Activated CD8-positive, alpha-beta memory T cell treated with anti-CD3 and anti-CD28 coated beads, Interleukin-2, amount 50 U/mL, for 48 hours (primary cell): ENCODE measurements around the gene CCDC85C.

ENCODE experiments used
- DNase-seq: peaks from one replicate; pipeline ENCODE4 v3.0.0-alpha.2; 2020

The CCDC85C gene

GRCh38 chr14:99467336-99468078, 136.5 kb downstream of the CCDC85C start:
- DNase-seq, result no peak

- no peak for DNase-seq
Measured at GRCh38 chr14:99466758-99467157, 137.2 kb downstream of the CCDC85C start.

GRCh38 chr14:99465288-99465687, 138.7 kb downstream of the CCDC85C start:
- no peak for DNase-seq

- DNase-seq, result no peak
Measured at GRCh38 chr14:99463974-99464373, 140.0 kb downstream of the CCDC85C start.

GRCh38 chr14:99462210-99462609, 141.8 kb downstream of the CCDC85C start:
- no peak for DNase-seq

GRCh38 chr14:99461411-99462085, 142.5 kb downstream of the CCDC85C start:
- no peak for DNase-seq

GRCh38 chr14:99460793-99461192, 143.2 kb downstream of the CCDC85C start:
- DNase-seq, result no peak

GRCh38 chr14:99459481-99460100, 144.4 kb downstream of the CCDC85C start:
- no peak for DNase-seq

- no peak for DNase-seq
Measured at GRCh38 chr14:99454246-99454645, 149.8 kb downstream of the CCDC85C start.

GRCh38 chr14:99452968-99453367, 151.0 kb downstream of the CCDC85C start:
- no peak for DNase-seq

- DNase-seq, result no peak
Measured at GRCh38 chr14:99451234-99451633, 152.8 kb downstream of the CCDC85C start.

GRCh38 chr14:99450266-99450665, 153.7 kb downstream of the CCDC85C start:
- DNase-seq, result no peak
